Loucy (cell line): ENCODE results near the gene FAM163B.
"Not testable (repeated sequence)": the region's sequence is repeated elsewhere in the genome, so short reads cannot be mapped to it uniquely, and the experiment has no call there.

Source experiments
- H2AFZ ChIP-seq: fragments of 200-600 bp; sonication (generic); 2 replicates; pipeline ENCODE4 v1.6.0; 2016; ENCODE audit warnings: antibody characterized with exemption, mild to moderate bottlenecking, low read length, moderate library complexity
- H3F3A ChIP-seq: fragments of 200-600 bp; 2 replicates; pipeline ENCODE4 v1.6.0; 2016; ENCODE audit warnings: antibody characterized with exemption, low read depth, mild to moderate bottlenecking
- H3K27me3 ChIP-seq: fragments of 200-600 bp; sonication (generic); 2 replicates; pipeline ENCODE4 v1.6.1; 2014; ENCODE audit warnings: low read length, mild to moderate bottlenecking; ENCODE audit not compliant: insufficient read depth, poor library complexity, severe bottlenecking
- H3K36me3 ChIP-seq: fragments of 200-600 bp; sonication (generic); 2 replicates; pipeline ENCODE4 v1.6.1; 2016; ENCODE audit warnings: low read length; ENCODE audit not compliant: insufficient read depth
- H3K4me1 ChIP-seq: fragments of 200-600 bp; sonication (generic); 2 replicates; pipeline ENCODE4 v1.5.1; 2014; ENCODE audit warnings: low read length, mild to moderate bottlenecking; ENCODE audit not compliant: insufficient read depth, poor library complexity, severe bottlenecking
- H3K4me2 ChIP-seq: fragments of 200-600 bp; sonication (generic); 2 replicates; pipeline ENCODE4 v1.6.0; 2014; ENCODE audit warnings: antibody characterized with exemption, low read length, low read depth, mild to moderate bottlenecking; ENCODE audit not compliant: poor library complexity, severe bottlenecking
- H3K4me3 ChIP-seq: fragments of 200-600 bp; sonication (generic); 2 replicates; pipeline ENCODE4 v1.5.1; 2014; ENCODE audit warnings: low read length, mild to moderate bottlenecking, mixed read lengths; ENCODE audit not compliant: poor library complexity, severe bottlenecking
- H3K79me2 ChIP-seq: fragments of 200-600 bp; sonication (generic); 2 replicates; pipeline ENCODE4 v1.6.1; 2014; ENCODE audit warnings: low read length; ENCODE audit not compliant: insufficient read depth
- H3K9ac ChIP-seq: fragments of 200-600 bp; sonication (generic); 2 replicates; pipeline ENCODE4 v1.6.0; 2014; ENCODE audit warnings: mild to moderate bottlenecking, low read depth, low read length, moderate library complexity; ENCODE audit not compliant: poor library complexity, severe bottlenecking
- H3K9me2 ChIP-seq: fragments of 200-600 bp; sonication (generic); replicated peaks from 2 replicates; pipeline ENCODE4 v1.6.1; 2016; ENCODE audit warnings: low read depth, low read length, mixed read lengths
- H3K9me3 ChIP-seq: fragments of 200-600 bp; sonication (generic); 2 replicates; pipeline ENCODE4 v1.6.1; 2014; ENCODE audit warnings: mild to moderate bottlenecking, antibody characterized with exemption, low read length, low read depth; ENCODE audit not compliant: insufficient read depth
- H4K20me1 ChIP-seq: fragments of 200-600 bp; sonication (generic); 2 replicates; pipeline ENCODE4 v1.6.0; 2014; ENCODE audit warnings: antibody characterized with exemption, low read length, mild to moderate bottlenecking; ENCODE audit not compliant: insufficient read depth, poor library complexity, severe bottlenecking
- CTCF ChIP-seq: fragments of 200-600 bp; sonication (generic); conservative IDR thresholded peaks from 2 replicates; pipeline ENCODE4 v1.5.1; 2014; ENCODE audit warnings: mild to moderate bottlenecking, antibody characterized with exemption, low read length
- EZH2phosphoT487 ChIP-seq: fragments of 200-600 bp; IDR thresholded peaks from 2 replicates; pipeline ENCODE4 v1.6.1; 2018; ENCODE audit warnings: antibody characterized with exemption, mild to moderate bottlenecking, moderate library complexity, borderline replicate concordance

Gene FAM163B

GRCh38 chr9:133566382-133566781, 42.8 kb downstream of the FAM163B start:
- TF ChIP-seq CTCF: no peak
- no peak for TF ChIP-seq EZH2phosphoT487
- Histone ChIP-seq H3K9me3 (no peaks in the 10 kb centered on the region), H3K9ac (no peak overlapping the region), H2AFZ (no peak overlapping the region), H3K79me2 (no peaks in the 10 kb centered on the region), H3K4me1 (peaks cover 5% of the 10 kb centered on the region), H3K4me2 (no peak overlapping the region), H4K20me1 (no peaks in the 10 kb centered on the region), H3K4me3 (no peak overlapping the region), H3K27me3 (no peaks in the 10 kb centered on the region), H3F3A (no peaks in the 10 kb centered on the region), H3K36me3 (no peaks in the 10 kb centered on the region), H3K9me2 (no peaks in the 10 kb centered on the region)

- H3K4me1 ChIP-seq: no peaks in the 10 kb centered on the region
- TF ChIP-seq CTCF (no peak), EZH2phosphoT487 (no peak)
- H2AFZ ChIP-seq: no peak overlapping the region
- no peaks in the 10 kb centered on the region for H3K9me3 ChIP-seq
- H3K36me3 ChIP-seq: no peaks in the 10 kb centered on the region
- H4K20me1 ChIP-seq: no peaks in the 10 kb centered on the region
- no peak overlapping the region for H3K9ac ChIP-seq
- H3F3A ChIP-seq: no peaks in the 10 kb centered on the region
- no peaks in the 10 kb centered on the region for H3K79me2 ChIP-seq
- no peaks in the 10 kb centered on the region for H3K9me2 ChIP-seq
- H3K4me2 ChIP-seq: no peak overlapping the region
- no peak overlapping the region for H3K4me3 ChIP-seq
- no peaks in the 10 kb centered on the region for H3K27me3 ChIP-seq
Observed at GRCh38 chr9:133564451-133565116, 44.6 kb downstream of the FAM163B start.

GRCh38 chr9:133563814-133564213, 45.4 kb downstream of the FAM163B start:
- not testable (repeated sequence) for H4K20me1 ChIP-seq, H3K27me3 ChIP-seq, H3K36me3 ChIP-seq, H3K4me1 ChIP-seq, H3K4me2 ChIP-seq, H3K9me3 ChIP-seq, H2AFZ ChIP-seq, H3K9me2 ChIP-seq, H3K4me3 ChIP-seq, H3F3A ChIP-seq, H3K9ac ChIP-seq, H3K79me2 ChIP-seq

- Histone ChIP-seq H3K4me3 (no peak overlapping the region), H3K79me2 (no peaks in the 10 kb centered on the region), H3K9me2 (no peaks in the 10 kb centered on the region), H4K20me1 (no peaks in the 10 kb centered on the region), H3K36me3 (no peaks in the 10 kb centered on the region), H3K27me3 (no peaks in the 10 kb centered on the region), H3F3A (no peaks in the 10 kb centered on the region), H3K4me1 (peaks cover 7% of the 10 kb centered on the region), H3K9ac (no peak overlapping the region), H3K9me3 (no peaks in the 10 kb centered on the region), H3K4me2 (no peak overlapping the region), H2AFZ (no peak overlapping the region)
- TF ChIP-seq CTCF: no peak
- no peak for TF ChIP-seq EZH2phosphoT487
Observed at GRCh38 chr9:133563291-133563796, 45.8 kb downstream of the FAM163B start.
